GM12864 (cell line): ENCODE measurements around the gene JMJD1C.

Source experiments
- DNase-seq: peaks from one replicate; pipeline ENCODE4 v3.0.0-alpha.2; 2011; ENCODE audit warnings: low read depth
- H3K4me3 ChIP-seq: 2 replicates; pipeline ENCODE4 v1.5.1; 2011; ENCODE audit warnings: mild to moderate bottlenecking, low read depth, low read length, control low read depth
- CTCF ChIP-seq: IDR thresholded peaks from 2 replicates; pipeline ENCODE4 v1.5.1; 2011; ENCODE audit warnings: low read depth, mild to moderate bottlenecking, moderate library complexity, low read length, control low read depth, inconsistent platforms; ENCODE audit errors: missing control alignments

The JMJD1C gene

GRCh38 chr10:63265222-63265617 is 200.6 kb downstream of the JMJD1C start:
- no peak for DNase-seq
- no peak for TF ChIP-seq CTCF
- peak overlapping the region; percentile 72 for H3K4me3 ChIP-seq

GRCh38 chr10:63264617-63265221 is 201.1 kb downstream of the JMJD1C start:
- H3K4me3 ChIP-seq = peak overlapping the region; percentile 72; the same call in 1 of the 2 replicates
- DNase-seq = no peak
- no peak for TF ChIP-seq CTCF

- no peak for TF ChIP-seq CTCF
- no peak for DNase-seq
- H3K4me3 ChIP-seq = no peak overlapping the region; the same call in 1 of the 2 replicates
These were observed 203.2 kb downstream of the JMJD1C start for GRCh38 chr10:63262430-63263073.

GRCh38 chr10:63261496-63261895 is 204.3 kb downstream of the JMJD1C start:
- no peak for TF ChIP-seq CTCF
- peak overlapping the region; percentile 19; the same call in 1 of the 2 replicates for H3K4me3 ChIP-seq
- DNase-seq = no peak

GRCh38 chr10:63260860-63261251 is 204.9 kb downstream of the JMJD1C start:
- peak overlapping the region; percentile 19; the same call in 1 of the 2 replicates for H3K4me3 ChIP-seq
- DNase-seq = no peak
- TF ChIP-seq CTCF = no peak

GRCh38 chr10:63260103-63260859 is 205.5 kb downstream of the JMJD1C start:
- DNase-seq = no peak
- peak overlapping the region; percentile 6; the same call in 1 of the 2 replicates for H3K4me3 ChIP-seq

More at GRCh38 chr10:63260103-63260859, 205.5 kb downstream of the JMJD1C start:
- no peak for TF ChIP-seq CTCF
